ENCODE data around the gene ZNF451. TPM values are rescaled to one million over a fixed set of nuclear protein-coding genes. Genes with fewer than 3 reads are reported as not detected.

The ZNF451 gene
- total RNA-seq, 1 experiment from 2014 or later: 68.7 TPM

DNA sequence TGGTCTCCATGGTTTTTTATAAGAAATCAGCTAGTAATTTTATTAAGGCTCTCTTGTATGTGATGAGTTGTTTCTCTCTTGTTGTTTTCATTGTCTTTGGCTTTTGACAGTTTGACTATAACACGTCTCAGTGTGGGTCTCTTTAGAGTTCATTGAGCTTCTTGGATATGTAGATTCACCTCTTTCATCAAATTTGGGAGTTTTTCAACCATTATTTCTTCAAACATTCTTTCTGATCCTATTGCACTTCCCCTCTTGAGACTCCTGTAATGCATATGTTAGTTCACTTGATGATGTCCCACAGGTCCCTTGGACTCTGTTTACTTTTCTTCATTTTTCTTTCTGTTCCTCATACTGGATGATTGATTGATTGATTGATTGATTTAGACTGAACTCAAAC lies 75.1 kb downstream of the ZNF451 start:
- no peaks in the 10 kb centered on the region for H3K27me3 Mint-ChIP-seq (ENCODE audit: unreplicated experiment)
- no peak overlapping the region for H3K27ac Mint-ChIP-seq (ENCODE audit: unreplicated experiment)
- CTCF ChIA-PET: no interaction called here
- no peak for DNase-seq
- TF ChIP-seq, protein P1, sequence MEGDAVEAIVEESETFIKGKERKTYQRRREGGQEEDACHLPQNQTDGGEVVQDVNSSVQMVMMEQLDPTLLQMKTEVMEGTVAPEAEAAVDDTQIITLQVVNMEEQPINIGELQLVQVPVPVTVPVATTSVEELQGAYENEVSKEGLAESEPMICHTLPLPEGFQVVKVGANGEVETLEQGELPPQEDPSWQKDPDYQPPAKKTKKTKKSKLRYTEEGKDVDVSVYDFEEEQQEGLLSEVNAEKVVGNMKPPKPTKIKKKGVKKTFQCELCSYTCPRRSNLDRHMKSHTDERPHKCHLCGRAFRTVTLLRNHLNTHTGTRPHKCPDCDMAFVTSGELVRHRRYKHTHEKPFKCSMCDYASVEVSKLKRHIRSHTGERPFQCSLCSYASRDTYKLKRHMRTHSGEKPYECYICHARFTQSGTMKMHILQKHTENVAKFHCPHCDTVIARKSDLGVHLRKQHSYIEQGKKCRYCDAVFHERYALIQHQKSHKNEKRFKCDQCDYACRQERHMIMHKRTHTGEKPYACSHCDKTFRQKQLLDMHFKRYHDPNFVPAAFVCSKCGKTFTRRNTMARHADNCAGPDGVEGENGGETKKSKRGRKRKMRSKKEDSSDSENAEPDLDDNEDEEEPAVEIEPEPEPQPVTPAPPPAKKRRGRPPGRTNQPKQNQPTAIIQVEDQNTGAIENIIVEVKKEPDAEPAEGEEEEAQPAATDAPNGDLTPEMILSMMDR (IDR thresholded peaks at IDR 0.05; ENCODE audit: unreplicated experiment): no peak
- no peaks in the 10 kb centered on the region for H3K4me1 Mint-ChIP-seq (ENCODE audit: low read depth, unreplicated experiment)
- H3K9me3 Mint-ChIP-seq (ENCODE audit: low read depth, unreplicated experiment): peaks cover 6% of the 10 kb centered on the region
- H3K4me3 Mint-ChIP-seq (ENCODE audit: low read depth, unreplicated experiment): no peak overlapping the region
- BruUV-seq (replicated peaks): no TSS peak
- intact Hi-C loops (cut with micrococcal nuclease; ENCODE audit: unreplicated experiment): no loop called here
- no peaks in the 10 kb centered on the region for H3K36me3 Mint-ChIP-seq (ENCODE audit: insufficient read depth, unreplicated experiment)

DNA sequence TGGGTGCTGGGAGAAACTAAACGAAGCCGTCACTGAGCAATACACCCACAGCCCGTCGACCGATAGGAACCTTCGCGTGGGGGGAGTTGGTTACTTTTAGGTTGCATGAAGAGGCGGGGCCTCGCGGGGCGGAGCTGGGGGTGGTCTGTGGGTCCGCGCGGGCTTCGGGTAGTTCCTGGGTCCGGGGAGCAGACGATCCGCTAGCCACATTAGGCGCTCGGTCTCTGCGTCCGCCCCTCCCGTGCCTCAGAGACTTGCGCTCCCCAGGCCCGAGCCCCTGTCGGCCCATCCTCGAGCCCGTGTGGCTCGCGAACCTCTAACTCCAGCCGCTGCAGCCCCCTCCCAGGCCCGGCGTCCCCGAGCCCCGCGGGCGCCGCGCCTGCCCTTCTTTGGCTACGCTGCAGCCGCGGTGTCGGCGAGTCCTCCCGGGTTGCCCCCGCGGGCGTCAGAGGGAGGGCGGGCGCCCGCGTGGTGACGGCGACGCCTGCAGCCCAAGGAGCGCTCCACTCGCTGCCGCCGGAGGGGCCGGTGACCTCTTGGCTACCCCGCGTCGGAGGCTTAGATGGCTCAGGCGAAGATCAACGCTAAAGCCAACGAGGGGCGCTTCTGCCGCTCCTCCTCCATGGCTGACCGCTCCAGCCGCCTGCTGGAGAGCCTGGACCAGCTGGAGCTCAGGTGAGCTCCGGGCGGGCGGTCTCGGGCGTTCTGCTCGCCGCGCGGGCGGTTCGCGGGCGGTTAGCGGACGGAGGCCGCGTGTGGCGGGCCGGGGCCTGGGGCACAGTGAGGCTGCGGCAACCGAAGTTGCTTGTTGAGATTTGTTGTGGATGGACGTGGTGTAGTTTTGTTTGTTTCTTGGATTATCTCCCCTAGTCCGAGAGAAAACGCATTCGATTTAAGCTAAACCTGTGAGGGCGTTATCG lies 82.4 kb downstream of the ZNF451 start, which contains the start of gene BAG2:
TSS of gene BAG2 (plus strand) at position 191 of the 920 bp plus-strand sequence. CDS start at position 563, 372 bp downstream.
- H3K9me3 Mint-ChIP-seq (ENCODE audit: low read depth, unreplicated experiment): no peaks in the 10 kb centered on the region
- H3K27ac Mint-ChIP-seq (ENCODE audit: unreplicated experiment): peak within 1 kb of the TSS; percentile 92
- TF ChIP-seq, protein P1 (IDR thresholded peaks at IDR 0.05; ENCODE audit: unreplicated experiment): no peak
- H3K4me1 Mint-ChIP-seq (ENCODE audit: low read depth, unreplicated experiment): peaks cover 16% of the 10 kb centered on the region
- H3K36me3 Mint-ChIP-seq (ENCODE audit: insufficient read depth, unreplicated experiment): peaks cover 29% of the 10 kb centered on the region
- CTCF ChIA-PET: interaction anchor here (0.6 to 1.5 kb wide), 4 partner anchors 145 to 501 kb away, joined by 3 to 5 read pairs (median 4); partner anchors contain the start of gene PRIM2
- no peaks in the 10 kb centered on the region for H3K27me3 Mint-ChIP-seq (ENCODE audit: unreplicated experiment)
- BruUV-seq (replicated peaks): no TSS peak
- intact Hi-C loops (cut with micrococcal nuclease; ENCODE audit: unreplicated experiment): no loop called here
- DNase-seq: peak; percentile 89
- H3K4me3 Mint-ChIP-seq (ENCODE audit: low read depth, unreplicated experiment): peak within 1 kb of the TSS; percentile 95

DNA sequence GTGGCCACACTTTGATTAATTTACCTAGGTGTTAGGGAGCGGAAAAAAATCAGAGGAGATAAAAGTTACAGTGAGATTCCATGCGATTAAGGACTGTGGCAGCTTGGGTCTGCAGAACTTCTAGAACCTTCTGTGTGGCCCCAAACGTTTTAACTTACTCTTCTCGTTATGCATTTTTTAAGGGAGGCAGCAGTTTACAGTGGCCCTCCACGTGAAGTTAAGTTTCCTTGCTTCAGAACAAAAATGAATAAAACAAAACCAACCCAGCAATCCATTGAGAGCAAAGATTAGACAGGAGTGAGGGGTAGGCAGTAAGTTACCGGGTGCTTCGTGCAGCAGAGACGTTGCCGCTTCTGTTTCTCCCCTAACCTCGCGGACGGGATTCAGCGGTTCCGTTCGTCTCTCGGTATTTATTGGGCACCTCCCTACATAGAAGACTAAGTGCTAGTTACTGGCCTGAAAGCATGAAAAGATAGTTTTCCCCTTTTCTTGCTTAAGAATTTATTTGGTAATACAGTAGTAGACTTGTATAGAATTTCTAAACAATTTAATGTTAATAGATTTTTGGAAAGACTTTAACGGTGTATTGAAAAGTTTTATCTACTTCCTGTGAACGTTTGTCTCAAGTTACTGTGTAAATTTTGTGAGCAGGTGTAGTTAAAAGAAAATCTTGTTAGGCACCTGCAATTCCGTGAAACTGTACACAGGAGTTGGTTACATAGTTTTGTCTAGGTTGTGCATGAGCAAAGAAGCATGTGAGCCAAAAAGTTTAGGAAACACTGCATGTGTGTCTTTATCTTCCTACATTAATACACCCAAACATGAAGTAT lies 83.3 kb downstream of the ZNF451 start:
- H3K4me3 Mint-ChIP-seq (ENCODE audit: low read depth, unreplicated experiment): peak overlapping the region; percentile 95
- H3K27ac Mint-ChIP-seq (ENCODE audit: unreplicated experiment): peak overlapping the region; percentile 92
- DNase-seq: peak; percentile 10
- CTCF ChIA-PET: interaction anchor here (0.6 to 1.5 kb wide), 2 partner anchors 153 to 269 kb away, joined by 4 to 5 read pairs; no protein-coding TSS in a partner anchor
- H3K9me3 Mint-ChIP-seq (ENCODE audit: low read depth, unreplicated experiment): no peaks in the 10 kb centered on the region
- TF ChIP-seq, protein P1 (IDR thresholded peaks at IDR 0.05; ENCODE audit: unreplicated experiment): no peak
- no TSS peak for BruUV-seq (replicated peaks)
- intact Hi-C loops (cut with micrococcal nuclease; ENCODE audit: unreplicated experiment): no loop called here
- H3K4me1 Mint-ChIP-seq (ENCODE audit: low read depth, unreplicated experiment): peaks cover 24% of the 10 kb centered on the region
- H3K27me3 Mint-ChIP-seq (ENCODE audit: unreplicated experiment): no peaks in the 10 kb centered on the region
- H3K36me3 Mint-ChIP-seq (ENCODE audit: insufficient read depth, unreplicated experiment): peaks cover 29% of the 10 kb centered on the region

DNA sequence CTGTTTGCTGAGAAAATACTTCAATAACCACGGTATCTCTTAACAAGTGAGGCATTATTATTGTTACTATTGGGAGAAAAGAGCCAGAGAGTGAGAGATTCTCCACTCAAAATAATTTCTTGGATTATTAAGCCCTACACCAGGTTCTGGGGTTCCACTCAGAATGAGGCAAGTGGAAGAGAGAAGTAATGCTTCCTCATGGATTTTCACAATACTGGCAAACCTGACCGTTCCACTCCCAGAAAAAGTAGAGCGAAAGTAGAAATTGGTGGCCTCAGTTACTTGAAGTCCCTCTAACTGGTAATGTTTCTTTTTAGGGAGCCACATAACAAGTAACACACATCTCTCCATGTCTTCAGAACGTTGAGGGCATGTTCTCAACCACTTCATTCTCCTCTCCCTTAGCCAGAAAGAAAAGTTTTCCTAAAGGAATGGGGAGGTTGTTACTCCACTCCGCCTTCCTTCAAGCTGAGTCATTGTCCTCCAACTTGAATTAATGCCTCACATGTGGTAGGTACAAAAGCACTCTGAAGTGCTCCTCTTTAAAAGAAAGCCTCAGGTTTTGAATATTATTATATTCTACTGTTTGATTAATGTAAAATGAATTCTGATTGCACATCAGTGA lies 84.0 kb downstream of the ZNF451 start:
- CTCF ChIA-PET: interaction anchor here (0.6 kb wide), 1 partner anchor 495 kb away, joined by 3 read pairs; no protein-coding TSS in a partner anchor
- Mint-ChIP-seq H3K4me3 (ENCODE audit: low read depth, unreplicated experiment) (peak overlapping the region; percentile 95), H3K27ac (ENCODE audit: unreplicated experiment) (peak overlapping the region; percentile 92), H3K4me1 (ENCODE audit: low read depth, unreplicated experiment) (peaks cover 30% of the 10 kb centered on the region), H3K9me3 (ENCODE audit: low read depth, unreplicated experiment) (no peaks in the 10 kb centered on the region), H3K27me3 (ENCODE audit: unreplicated experiment) (no peaks in the 10 kb centered on the region), H3K36me3 (ENCODE audit: insufficient read depth, unreplicated experiment) (peaks cover 29% of the 10 kb centered on the region)
- intact Hi-C loops (cut with micrococcal nuclease; ENCODE audit: unreplicated experiment): no loop called here
- TSS peak; percentile 39 for BruUV-seq (replicated peaks)
- peak; percentile 8 for DNase-seq
- TF ChIP-seq, protein P1 (IDR thresholded peaks at IDR 0.05; ENCODE audit: unreplicated experiment): no peak

All from Calu3 (cell line).